Caco-2 (cell line): Measurements from ENCODE around the gene PNLDC1. TPM values are rescaled to one million over a fixed set of nuclear protein-coding genes. Genes with fewer than 3 reads are reported as not detected.

ENCODE experiments used
- BruUV-seq: library from RNA; stranded (reverse); fragments of 400-500 nt; replicated peaks from 2 replicates; lab custom pipeline; 2021; lab: Mats Ljungman, UMichigan
- CTCF ChIA-PET: fragments of 300-600 bp; sonication (Branson Sonifier 250); formaldehyde crosslinking; loops from one replicate; lab custom pipeline; 2022; ENCODE audit warnings: antibody characterized with exemption; lab: Charles Lee
- POLR2A ChIA-PET: fragments of 300-600 bp; sonication (Branson Sonifier 250); formaldehyde crosslinking; loops from one replicate; lab custom pipeline; 2022; ENCODE audit warnings: antibody characterized with exemption; lab: Charles Lee
- DNase-seq, 2 experiments: peaks; one replicate each; pipeline versions ENCODE4 v3.0.0 to v3.0.0-alpha.2; 2020 to 2022
- H3K27me3 ChIP-seq: replicated peaks from 2 replicates; pipeline ENCODE4 v1.6.0; 2011; ENCODE audit warnings: low read length; ENCODE audit not compliant: control insufficient read depth, insufficient read depth
- H3K36me3 ChIP-seq: 2 replicates; pipeline ENCODE4 v1.5.1; 2011; ENCODE audit warnings: low read length; ENCODE audit not compliant: control insufficient read depth, insufficient read depth
- H3K4me1 ChIP-seq: fragments of 250-450 bp; sonication (Bioruptor Pico); 2 replicates; pipeline ENCODE4 v1.5.1; 2020; ENCODE audit warnings: mild to moderate bottlenecking
- H3K4me3 ChIP-seq: 2 replicates; pipeline ENCODE4 v1.5.1; 2011; ENCODE audit warnings: low read depth, mild to moderate bottlenecking, control low read depth, low read length
- H3K9me3 ChIP-seq: fragments of 250-450 bp; sonication (Bioruptor Pico); 2 replicates; pipeline ENCODE4 v1.5.1; 2020; ENCODE audit warnings: mild to moderate bottlenecking, moderate library complexity
- H3K27ac Mint-ChIP-seq: one replicate; pipeline ENCODE4 v1.8.0; 2022; ENCODE audit warnings: mixed read lengths; ENCODE audit not compliant: unreplicated experiment
- H3K27me3 Mint-ChIP-seq: one replicate; pipeline ENCODE4 v1.8.0; 2022; ENCODE audit warnings: mixed read lengths; ENCODE audit not compliant: insufficient read depth, unreplicated experiment
- H3K36me3 Mint-ChIP-seq: one replicate; pipeline ENCODE4 v1.8.0; 2022; ENCODE audit warnings: mild to moderate bottlenecking, mixed read lengths; ENCODE audit not compliant: insufficient read depth, unreplicated experiment
- H3K4me1 Mint-ChIP-seq: one replicate; pipeline ENCODE4 v1.8.0; 2022; ENCODE audit warnings: low read depth, mixed read lengths; ENCODE audit not compliant: unreplicated experiment
- H3K4me3 Mint-ChIP-seq: one replicate; pipeline ENCODE4 v1.8.0; 2022; ENCODE audit warnings: mild to moderate bottlenecking, moderate library complexity, mixed read lengths; ENCODE audit not compliant: unreplicated experiment
- H3K9me3 Mint-ChIP-seq: one replicate; pipeline ENCODE4 v1.8.0; 2022; ENCODE audit warnings: mixed read lengths; ENCODE audit not compliant: unreplicated experiment
- CTCF ChIP-seq, 2 experiments: fragments of 200-600 bp in 1 of 2; IDR thresholded peaks; 1 replicate in 1 of 2; 2 replicates in 1 of 2; pipeline versions ENCODE4 v1.5.1 to v1.8.0; 2011 to 2022; ENCODE audit warnings: antibody characterized with exemption in 1 of 2, control low read depth in 1 of 2, inconsistent platforms in 1 of 2, low read depth in 1 of 2, low read length in 1 of 2, mild to moderate bottlenecking in 1 of 2, moderate library complexity in 1 of 2; ENCODE audit not compliant: insufficient read depth in 1 of 2, severe bottlenecking in 1 of 2, unreplicated experiment in 1 of 2
- intact Hi-C: fragments of 100-400 bp; cut with micrococcal nuclease; formaldehyde crosslinking; loops from one replicate; pipeline ENCODE4 v1.10.0; 2022; ENCODE audit not compliant: unreplicated experiment
- total RNA-seq: library from RNA; stranded (reverse); gene quantifications from 2 replicates; pipeline ENCODE4 v1.2.3, GENCODE V29; 2022

Gene PNLDC1
- total RNA-seq, 1 experiment from 2014 or later: 0.32 TPM

- Mint-ChIP-seq H3K27me3 (no peaks in the 10 kb centered on the region), H3K36me3 (peaks cover 33% of the 10 kb centered on the region), H3K4me3 (no peak overlapping the region), H3K4me1 (peaks cover 6% of the 10 kb centered on the region), H3K27ac (peak overlapping the region; percentile 42), H3K9me3 (no peaks in the 10 kb centered on the region)
- Histone ChIP-seq H3K27me3 (no peaks in the 10 kb centered on the region), H3K4me3 (no peak overlapping the region), H3K4me1 (peaks cover 26% of the 10 kb centered on the region), H3K9me3 (no peaks in the 10 kb centered on the region), H3K36me3 (peaks cover 2% of the 10 kb centered on the region; the same call in 1 of the 2 replicates)
- no peak for DNase-seq
- ChIA-PET CTCF (no interaction called here), POLR2A (interaction anchor here (0.5 kb wide), 1 partner anchor 75 kb away, joined by 3 read pairs; the partner anchor contains the start of gene WTAP)
- BruUV-seq: no TSS peak
- no peak for TF ChIP-seq CTCF (IDR thresholded peaks at IDR 0.05; ENCODE audit: insufficient read depth in 1 of 2, low read depth in 1 of 2, low read length in 1 of 2, severe bottlenecking in 1 of 2, unreplicated experiment in 1 of 2)
- intact Hi-C loops: no loop called here
Observed at GRCh38 chr6:159801935-159802334, 1.9 kb downstream of the PNLDC1 start.

GRCh38 chr6:159804504-159804903 is 4.4 kb downstream of the PNLDC1 start:
- ChIA-PET CTCF (no interaction called here), POLR2A (interaction anchor here (3.2 kb wide), 1 partner anchor 14 kb away, joined by 42 read pairs; the partner anchor contains the start of genes MRPL18 and TCP1)
- Histone ChIP-seq H3K9me3 (no peaks in the 10 kb centered on the region), H3K36me3 (no peaks in the 10 kb centered on the region), H3K4me1 (peaks cover 42% of the 10 kb centered on the region), H3K4me3 (no peak overlapping the region), H3K27me3 (no peaks in the 10 kb centered on the region)
- no peaks in the 10 kb centered on the region for H3K9me3 Mint-ChIP-seq
- peaks cover 15% of the 10 kb centered on the region for H3K4me1 Mint-ChIP-seq
- BruUV-seq: no TSS peak
- H3K27me3 Mint-ChIP-seq: no peaks in the 10 kb centered on the region
- no peak overlapping the region for H3K4me3 Mint-ChIP-seq
- no peak for TF ChIP-seq CTCF (IDR thresholded peaks at IDR 0.05; ENCODE audit: insufficient read depth in 1 of 2, low read depth in 1 of 2, low read length in 1 of 2, severe bottlenecking in 1 of 2, unreplicated experiment in 1 of 2)
- no peak for DNase-seq
- H3K36me3 Mint-ChIP-seq: peaks cover 21% of the 10 kb centered on the region
- H3K27ac Mint-ChIP-seq: peak overlapping the region; percentile 61
- intact Hi-C loops: no loop called here

- no TSS peak for BruUV-seq
- Histone ChIP-seq H3K27me3 (no peaks in the 10 kb centered on the region), H3K4me3 (no peak overlapping the region), H3K4me1 (peaks cover 42% of the 10 kb centered on the region), H3K9me3 (no peaks in the 10 kb centered on the region), H3K36me3 (no peaks in the 10 kb centered on the region)
- H3K9me3 Mint-ChIP-seq: no peaks in the 10 kb centered on the region
- ChIA-PET CTCF (no interaction called here), POLR2A (interaction anchor here (3.2 kb wide), 1 partner anchor 15 kb away, joined by 42 read pairs; the partner anchor contains the start of genes MRPL18 and TCP1)
- H3K36me3 Mint-ChIP-seq: peaks cover 18% of the 10 kb centered on the region
- TF ChIP-seq CTCF (IDR thresholded peaks at IDR 0.05; ENCODE audit: insufficient read depth in 1 of 2, low read depth in 1 of 2, low read length in 1 of 2, severe bottlenecking in 1 of 2, unreplicated experiment in 1 of 2): no peak
- intact Hi-C loops: loop anchor here (5.0 kb wide), 2 partner anchors 47 to 102 kb away; no protein-coding TSS in a partner anchor
- H3K4me3 Mint-ChIP-seq: no peak overlapping the region
- H3K4me1 Mint-ChIP-seq: peaks cover 21% of the 10 kb centered on the region
- H3K27me3 Mint-ChIP-seq: no peaks in the 10 kb centered on the region
- no peak for DNase-seq
- H3K27ac Mint-ChIP-seq: peak overlapping the region; percentile 61
Observed at GRCh38 chr6:159805440-159806020, 5.5 kb downstream of the PNLDC1 start.
